ENCODE results near the gene TCAF1.
"Not testable (repeated sequence)": the region's sequence is repeated elsewhere in the genome, so short reads cannot be mapped to it uniquely, and the experiment has no call there.

The TCAF1 gene

GRCh38 chr7:143821392-143822277 lies 80.3 kb downstream of the TCAF1 start:
- H3K4me3 ChIP-seq (ENCODE audit: low read depth, low read length): not testable (repeated sequence)

- not testable (repeated sequence) for H3K4me3 ChIP-seq (ENCODE audit: low read depth, low read length)
These were observed 84.1 kb downstream of the TCAF1 start for GRCh38 chr7:143817873-143818272.

GRCh38 chr7:143816471-143817133 lies 85.4 kb downstream of the TCAF1 start:
- H3K4me3 ChIP-seq (ENCODE audit: low read depth, low read length): not testable (repeated sequence)

GRCh38 chr7:143810639-143811038 lies 91.3 kb downstream of the TCAF1 start:
- H3K4me3 ChIP-seq (ENCODE audit: low read depth, low read length): not testable (repeated sequence)

- not testable (repeated sequence) for H3K4me3 ChIP-seq (ENCODE audit: low read depth, low read length)
These were observed 95.3 kb downstream of the TCAF1 start for GRCh38 chr7:143806664-143807071.
